Dermis blood vessel endothelial cell (primary cell): ENCODE results near the gene DCLRE1B. TPM values are rescaled to one million over a fixed set of nuclear protein-coding genes. Genes with fewer than 3 reads are reported as not detected.
A peak's percentile ranks its signal among the peaks of the same experiment; 100 is the strongest.

Experiments
- DNase-seq: peaks from one replicate; pipeline ENCODE4 v3.0.0; 2010
- total RNA-seq: library from RNA; depleted of rRNA; stranded (reverse); fragments of >200 nt; gene quantifications from 2 replicates; pipeline ENCODE4 v1.2.3, GENCODE V29; 2014

The DCLRE1B gene
- total RNA-seq = 2.4 and 3.3 TPM in 2 replicates

DNA sequence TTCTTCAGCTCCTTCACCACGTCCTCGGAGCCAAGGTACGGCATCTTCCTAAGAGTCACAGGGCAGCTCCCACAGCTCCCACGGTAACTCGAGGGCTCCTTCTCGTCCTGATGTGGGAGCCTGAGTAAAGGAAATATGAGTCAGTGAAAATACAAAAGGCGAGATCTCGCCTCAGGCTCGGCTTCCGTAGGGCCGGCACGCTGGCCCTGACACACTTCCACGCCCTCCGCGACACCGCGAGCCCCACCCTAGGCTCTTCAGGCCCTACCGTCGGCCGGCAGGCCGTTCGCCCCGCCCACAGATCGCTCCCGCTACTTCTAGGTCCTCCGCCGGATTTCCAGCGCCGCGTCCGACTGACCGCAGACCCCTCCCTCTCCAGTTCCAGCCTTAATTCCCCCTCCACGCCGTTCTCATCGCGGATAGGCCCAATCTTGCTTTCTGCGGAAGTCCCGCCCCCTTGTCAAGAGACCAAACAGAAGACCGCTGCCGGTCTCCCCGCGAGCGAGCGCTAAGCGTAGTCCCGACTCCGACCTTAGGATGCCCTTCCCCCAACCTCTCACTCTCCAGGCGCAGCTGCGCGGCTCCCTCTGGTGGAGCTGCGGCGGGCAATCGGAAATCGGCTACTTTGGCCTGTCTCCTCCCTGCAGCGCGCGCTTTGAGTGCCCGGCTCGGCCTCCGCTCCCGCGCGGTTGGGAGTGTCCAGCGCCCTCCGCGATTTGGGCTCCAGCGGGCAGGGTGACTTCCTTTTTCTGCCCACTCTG, at the start of gene DCLRE1B, which contains the start of gene AP4B1:
DCLRE1B (plus strand) TSS at position 653 of the 761 bp plus-strand sequence. CDS start 261 bp downstream, outside the sequence.
AP4B1 (minus strand) TSS at position 126 of the 761 bp plus-strand sequence; CDS start at position 44, 82 bp downstream.
- DNase-seq = peak; percentile 100

DNA sequence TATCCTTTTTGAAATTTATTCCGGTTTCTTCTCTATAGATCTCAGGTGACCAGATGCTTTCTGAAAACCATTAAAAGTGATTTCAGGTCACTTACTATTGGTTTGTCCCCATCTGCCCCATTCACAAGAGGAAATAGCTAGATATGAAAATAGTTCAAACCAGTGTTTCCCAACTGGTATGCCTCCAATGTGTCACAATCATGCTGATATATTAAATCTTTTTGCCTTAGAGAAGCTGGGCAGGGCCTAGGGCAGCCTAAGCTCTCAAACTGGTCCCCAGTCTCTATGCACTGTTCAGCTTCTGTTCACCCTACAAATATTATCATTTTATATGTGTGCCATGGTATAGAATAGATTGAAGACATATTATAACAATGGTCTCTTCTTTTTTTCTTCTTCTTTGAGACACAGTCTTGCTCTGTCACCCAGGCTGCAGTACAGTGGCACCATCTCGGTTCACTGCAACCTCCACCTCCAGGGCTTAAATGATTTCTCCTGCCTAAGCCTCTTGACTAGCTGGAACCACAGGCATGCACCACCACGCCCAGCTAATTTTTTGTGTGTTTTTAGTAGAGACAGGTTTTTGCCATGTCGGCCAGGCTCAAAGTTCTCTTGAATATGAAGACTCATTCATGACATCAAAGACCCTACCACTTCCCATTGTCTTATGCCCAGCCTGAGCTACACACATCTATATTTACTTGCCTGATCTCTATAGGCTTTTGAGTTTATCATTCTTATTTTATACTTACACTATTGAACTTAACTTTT, 49.3 kb upstream of the DCLRE1B start:
- DNase-seq = no peak

DNA sequence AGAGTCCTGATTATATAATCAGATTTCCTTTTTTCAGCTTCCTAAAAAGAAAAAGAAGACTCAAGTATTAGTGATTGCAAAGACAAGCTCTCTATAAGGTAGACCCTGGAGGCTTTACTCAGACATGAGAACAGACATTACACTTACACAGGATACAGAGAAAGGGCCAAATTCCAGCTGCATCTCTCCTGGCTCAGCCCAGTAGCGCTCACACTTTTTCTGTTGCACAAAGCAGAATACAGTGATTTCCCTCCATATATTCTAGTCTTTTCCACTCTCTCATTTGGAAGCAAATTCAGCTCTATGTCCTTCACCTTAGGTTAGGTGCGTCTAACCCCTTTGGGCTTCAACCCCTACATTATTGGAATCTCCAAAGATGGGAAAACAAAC, 48.7 kb upstream of the DCLRE1B start:
- DNase-seq = no peak

- no peak for DNase-seq
These were observed 47.4 kb upstream of the DCLRE1B start for GRCh38 chr1:113857776-113858175.

GRCh38 chr1:113858418-113858817, 46.7 kb upstream of the DCLRE1B start:
- DNase-seq = no peak

DNA sequence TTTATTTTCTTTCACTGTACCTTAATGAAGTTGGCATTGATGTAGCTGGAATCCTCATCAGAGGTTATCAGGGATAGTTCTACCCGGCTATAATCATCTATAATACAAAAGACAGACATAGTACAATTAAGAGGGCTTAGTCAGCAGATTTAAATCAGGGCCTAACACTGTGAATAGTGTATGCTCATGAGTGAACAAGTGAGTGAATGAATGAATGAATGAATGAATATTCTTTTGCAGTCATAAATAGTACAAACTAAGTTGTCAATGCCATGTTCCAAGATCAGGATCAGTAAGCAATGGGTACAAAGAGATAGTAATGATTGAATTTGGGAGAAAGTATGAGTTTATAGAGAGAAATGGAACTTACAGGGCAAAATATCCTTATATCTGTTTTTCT, 46.1 kb upstream of the DCLRE1B start:
- DNase-seq = no peak

DNA sequence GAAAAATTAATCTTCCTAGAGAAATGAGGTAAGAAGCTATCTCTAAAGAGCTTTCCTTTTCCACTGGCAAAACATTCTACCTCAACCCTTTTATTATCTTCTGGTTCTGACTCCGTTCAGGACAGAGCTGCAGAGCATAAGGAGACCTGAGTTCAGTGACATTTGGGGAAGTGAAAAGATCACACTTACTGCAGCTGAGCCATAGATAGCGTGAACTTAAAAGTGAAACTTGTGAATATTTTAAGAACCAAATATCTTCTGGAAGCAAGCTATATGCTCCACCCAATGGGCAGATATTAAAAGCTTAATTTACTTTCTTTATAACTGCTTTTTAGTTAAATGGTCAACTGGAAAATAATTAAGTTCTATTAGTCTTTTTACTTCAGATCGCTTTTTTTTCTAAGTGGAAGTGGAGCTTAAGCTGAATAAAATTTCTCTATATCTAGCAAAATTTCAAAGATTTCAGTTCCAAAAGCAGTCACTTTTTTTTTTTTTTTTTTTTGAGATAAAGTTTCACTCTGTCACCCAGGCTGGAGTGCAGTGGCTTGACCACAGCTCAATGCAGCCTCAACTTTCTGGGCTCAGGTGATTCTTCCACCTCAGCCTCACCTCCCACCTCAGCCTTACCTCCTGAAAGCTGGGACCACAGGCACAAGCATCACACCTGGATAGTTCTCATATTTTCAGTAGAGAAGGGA, 45.5 kb upstream of the DCLRE1B start:
- DNase-seq = no peak

- peak; percentile 78 for DNase-seq
These were observed 44.2 kb upstream of the DCLRE1B start for GRCh38 chr1:113860891-113861290.

GRCh38 chr1:113861641-113862040, 43.5 kb upstream of the DCLRE1B start:
- no peak for DNase-seq

GRCh38 chr1:113868387-113869083, 36.6 kb upstream of the DCLRE1B start:
- DNase-seq = peak; percentile 59

DNA sequence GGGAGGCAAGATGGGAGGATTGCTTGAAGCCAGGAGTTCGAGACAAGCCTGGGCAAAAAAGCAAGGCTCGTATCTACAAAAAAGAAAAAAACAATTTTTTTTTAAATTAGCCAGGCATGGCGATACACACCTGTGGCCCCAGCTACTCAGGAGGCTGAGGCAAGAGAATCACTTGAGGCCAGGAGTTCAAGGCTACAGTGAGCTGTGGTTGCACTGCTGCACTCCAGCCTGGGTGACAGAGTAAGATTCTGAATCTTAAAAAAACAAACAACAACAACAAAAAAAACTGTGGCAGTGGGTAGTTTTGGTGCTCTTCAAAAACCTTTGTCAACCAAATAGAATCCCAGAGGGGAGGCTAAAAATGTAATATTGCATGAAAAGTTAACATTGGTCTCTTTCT, 34.3 kb upstream of the DCLRE1B start:
- no peak for DNase-seq

- DNase-seq = peak; percentile 10
These were observed 33.5 kb upstream of the DCLRE1B start, which contains the start of gene PTPN22 for GRCh38 chr1:113871597-113872113. Gene PTPN22 (minus strand): TSS chr1:113871712.

DNA sequence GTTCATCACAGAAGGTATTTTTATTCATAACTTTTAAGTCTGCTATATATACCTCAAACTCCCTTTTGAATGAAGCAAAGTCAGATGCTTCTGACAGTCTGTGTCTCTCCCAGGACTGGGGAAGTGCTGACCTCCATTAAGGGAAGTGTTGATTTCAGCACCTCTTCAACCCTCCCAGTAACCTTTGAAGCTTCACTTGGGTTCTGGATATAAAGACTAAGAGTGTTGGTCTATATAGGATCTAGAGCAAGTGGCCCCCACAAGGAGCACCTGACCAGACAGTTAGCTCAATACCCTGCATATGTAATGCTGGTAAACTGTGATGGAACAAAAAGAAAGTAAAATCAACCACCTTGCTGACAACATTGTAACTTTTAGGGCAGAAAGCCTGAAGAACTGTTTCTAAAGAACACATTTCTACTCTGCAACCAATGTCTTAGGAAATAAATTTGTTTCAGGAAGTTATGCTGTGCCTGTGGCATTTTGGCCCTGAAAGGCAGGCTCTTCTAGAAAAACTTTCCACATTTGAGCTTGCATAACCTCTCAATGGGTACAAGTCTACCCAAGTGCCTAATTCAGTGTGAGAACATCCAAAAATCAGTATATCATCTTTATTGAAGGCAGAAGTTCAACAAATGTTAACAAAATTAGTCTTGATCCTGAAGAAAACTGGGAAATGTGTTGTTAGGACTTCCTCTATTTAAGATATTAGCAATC, 32.7 kb upstream of the DCLRE1B start:
- no peak for DNase-seq

DNA sequence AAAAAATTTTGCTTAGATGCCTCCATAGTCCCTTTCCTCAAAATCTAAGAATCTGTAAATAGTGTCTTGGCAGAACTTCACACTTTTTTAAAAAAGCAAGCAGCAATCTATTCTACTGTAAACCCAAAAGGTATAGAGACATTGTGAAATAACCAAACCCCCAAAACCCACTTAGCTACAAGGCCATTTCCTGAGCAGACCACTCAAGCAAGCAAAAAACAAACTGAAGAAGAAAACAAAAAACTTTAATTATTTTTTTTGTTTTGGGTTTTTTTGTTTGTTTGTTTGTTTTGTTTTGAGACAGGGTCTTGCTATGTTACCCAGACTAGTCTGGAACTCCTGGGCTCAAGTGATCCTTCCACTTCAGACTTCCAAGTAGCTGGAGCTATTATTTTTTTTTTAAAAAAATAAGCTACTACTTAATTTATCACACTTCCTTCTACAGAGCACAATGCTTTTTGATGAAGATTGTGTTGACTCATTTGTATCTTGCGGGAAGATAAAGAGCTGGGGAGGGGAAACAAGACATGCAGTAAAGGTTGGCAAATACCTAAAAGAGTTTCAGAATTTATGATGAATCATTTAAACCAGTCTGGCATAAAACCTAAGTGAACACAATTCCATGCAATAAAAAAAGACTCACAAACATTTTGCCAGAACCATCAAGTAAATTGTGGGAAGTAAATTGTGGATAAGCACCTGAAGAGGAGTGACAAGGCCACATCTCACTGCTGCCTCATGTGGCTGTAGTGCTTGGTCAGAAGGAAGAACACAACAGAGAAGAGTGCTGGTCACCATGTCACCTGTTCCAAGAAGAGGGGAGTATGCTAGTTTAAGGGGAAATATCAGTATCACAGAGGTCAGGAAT, 30.9 kb upstream of the DCLRE1B start:
- peak; percentile 51 for DNase-seq

- DNase-seq = no peak
These were observed 29.4 kb upstream of the DCLRE1B start for GRCh38 chr1:113875714-113876113.

GRCh38 chr1:113876176-113876575, 28.9 kb upstream of the DCLRE1B start:
- DNase-seq = no peak

DNA sequence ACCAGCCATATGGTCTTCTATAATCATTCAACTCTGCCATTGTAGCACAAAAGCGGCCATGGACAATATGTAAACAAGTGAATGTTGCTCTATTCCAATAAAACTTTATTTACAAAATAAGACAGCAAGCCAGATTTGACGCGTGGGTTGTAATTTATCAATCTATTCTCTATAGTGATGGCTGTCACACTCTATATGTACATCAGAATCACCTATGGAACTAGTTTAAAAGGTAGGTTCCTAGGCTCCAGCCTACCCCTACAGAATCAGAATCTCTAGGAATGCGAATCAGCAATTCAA, 25.4 kb upstream of the DCLRE1B start:
- DNase-seq = no peak

DNA sequence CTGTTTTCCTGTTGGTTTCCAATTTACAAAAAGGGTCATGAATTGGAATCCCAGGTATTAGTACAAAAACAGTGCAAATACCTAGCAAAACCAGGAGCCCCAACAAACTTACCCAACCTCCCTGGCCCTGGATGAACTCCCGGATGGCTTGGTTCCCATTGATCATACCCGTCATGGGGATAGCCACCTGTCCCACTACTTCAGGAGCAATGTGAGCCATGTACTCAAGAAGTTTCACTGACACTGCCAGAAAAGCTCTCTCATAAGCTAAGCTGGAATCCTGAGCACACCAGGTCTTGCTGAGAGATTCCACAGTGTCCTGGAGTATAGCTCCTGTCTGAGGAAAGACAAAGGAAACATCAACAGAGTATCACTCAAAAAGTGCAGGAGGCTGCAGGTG, 23.5 kb upstream of the DCLRE1B start:
- DNase-seq = no peak

DNA sequence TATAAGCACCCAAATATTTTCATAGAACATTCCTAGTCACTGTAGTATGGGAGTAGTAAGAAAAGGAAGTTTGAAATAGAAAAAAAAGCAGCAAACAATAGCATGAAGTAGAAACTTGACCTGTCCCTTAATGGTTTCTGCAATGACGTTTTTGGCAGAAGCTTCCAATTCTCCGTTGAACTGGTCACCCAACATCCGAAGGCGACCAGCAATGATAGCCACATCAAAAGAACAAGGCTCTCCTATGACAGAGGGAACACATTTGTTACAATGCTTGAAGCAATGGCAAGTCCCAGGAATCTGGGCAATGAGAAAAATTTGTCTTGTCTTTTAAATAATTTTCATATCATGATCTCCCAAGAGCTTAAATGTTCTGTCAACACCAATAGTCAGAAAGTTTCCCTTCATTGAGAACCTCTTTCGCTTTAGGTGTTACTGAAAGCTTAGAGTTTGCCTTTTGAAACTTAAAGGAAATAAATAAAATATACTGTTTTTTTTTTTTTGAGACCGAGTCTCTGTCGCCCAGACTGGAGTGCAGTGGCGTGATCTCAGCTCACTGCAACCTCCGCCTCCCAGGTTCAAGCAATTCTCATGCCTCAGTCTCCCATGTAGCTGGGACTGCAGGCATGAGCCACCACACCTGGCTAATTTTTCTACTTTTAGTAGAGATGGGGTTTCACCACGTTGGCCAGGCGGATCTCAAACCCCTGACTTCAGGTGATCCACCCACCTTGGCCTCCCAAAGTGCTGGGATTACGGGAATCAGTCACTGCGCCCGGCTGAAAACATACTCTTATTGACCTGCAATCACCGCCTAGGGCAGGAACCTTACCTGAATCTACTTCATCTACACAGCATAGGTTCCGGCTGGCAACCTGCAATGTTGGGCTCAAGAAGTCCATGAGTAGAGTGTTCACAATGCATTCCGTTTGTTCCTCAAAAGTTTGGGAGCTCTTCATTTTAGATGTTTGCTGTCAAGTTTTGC, 18.4 kb upstream of the DCLRE1B start:
- no peak for DNase-seq
